GM18505 (cell line): ENCODE measurements around the gene GRIPAP1.
A peak's percentile ranks its signal among the peaks of the same experiment; 100 is the strongest.
"Not testable (repeated sequence)": the region's sequence is repeated elsewhere in the genome, so short reads cannot be mapped to it uniquely, and the experiment has no call there.

Experiments used
- ATAC-seq: cut with Tn5 transposase; IDR thresholded peaks from one replicate; pipeline ENCODE4 v1.9.1; 2021; ENCODE audit not compliant: unreplicated experiment
- POLR2A ChIP-seq: IDR thresholded peaks from 4 replicates; pipeline ENCODE4 v1.6.1; 2011; ENCODE audit warnings: borderline replicate concordance; ENCODE audit not compliant: insufficient read depth, insufficient read length; ENCODE audit errors: extremely low read depth

The GRIPAP1 gene

DNA sequence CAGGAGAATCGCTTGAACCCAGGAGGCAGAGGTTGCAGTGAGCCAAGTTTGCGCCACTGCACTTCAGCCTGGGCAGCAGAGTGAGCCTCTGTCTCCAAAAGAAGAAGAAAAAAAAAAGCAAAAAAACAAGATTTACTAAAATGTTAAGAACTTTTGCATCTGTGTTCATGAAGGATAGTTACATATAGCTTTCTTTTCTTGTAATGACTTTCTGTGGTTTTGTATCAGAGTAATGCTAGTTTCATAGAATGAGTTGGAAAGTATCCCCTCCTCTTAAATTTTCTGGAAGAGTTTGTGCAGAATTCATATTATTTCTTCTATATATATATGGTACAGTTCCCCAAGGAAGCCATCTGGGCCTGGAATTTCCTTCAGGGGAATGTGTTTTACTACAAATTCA is 17.0 kb upstream of the GRIPAP1 start:
- TF ChIP-seq POLR2A = no peak
- no peak for ATAC-seq

DNA sequence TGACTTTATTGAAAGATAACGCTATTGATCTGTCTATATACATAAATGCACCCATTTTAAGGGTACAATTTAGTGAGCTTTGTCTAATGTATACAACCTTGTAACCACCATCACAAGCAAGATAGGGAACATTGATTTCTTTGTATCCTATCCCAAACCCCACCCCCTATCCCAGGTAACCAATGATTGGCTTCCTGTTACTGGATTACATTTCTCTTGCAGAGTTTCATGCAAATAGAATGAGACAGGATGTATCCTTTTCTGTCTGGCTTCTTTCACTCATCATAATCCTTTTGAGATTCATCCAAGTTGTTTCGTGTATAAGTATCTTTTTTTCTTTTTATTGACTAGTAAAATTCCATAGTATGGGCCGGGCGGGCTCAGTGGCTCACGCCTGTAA is 1.6 kb upstream of the GRIPAP1 start:
- no peak for TF ChIP-seq POLR2A
- no peak for ATAC-seq

DNA sequence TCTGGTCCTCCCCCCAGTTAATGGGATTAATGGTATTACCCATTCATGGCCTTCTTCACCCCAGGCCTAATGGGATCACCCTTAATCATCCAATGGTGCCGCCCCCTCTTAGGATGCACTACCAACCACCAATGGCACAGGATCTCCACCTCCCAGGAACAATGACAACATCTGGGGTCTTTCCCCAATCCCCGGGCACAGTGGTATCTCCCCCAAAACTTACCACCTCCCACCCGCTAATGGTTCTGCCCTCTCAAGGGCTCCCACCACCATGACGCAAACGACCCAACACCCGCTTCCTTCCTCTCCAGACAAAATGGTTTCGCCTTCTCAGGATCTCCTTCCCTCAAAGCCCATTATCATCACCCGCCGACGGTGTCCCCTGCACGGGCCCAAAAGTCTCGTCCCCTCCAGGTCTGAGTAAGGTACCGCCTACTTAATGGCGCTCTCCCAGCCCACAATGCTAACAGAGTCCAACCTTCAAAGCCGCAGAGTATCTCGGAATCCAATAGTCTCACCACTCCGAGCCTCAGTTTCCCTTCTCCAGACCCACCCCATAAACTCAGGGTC is 458 bp downstream of the GRIPAP1 start:
- TF ChIP-seq POLR2A = no peak
- peak; percentile 25 for ATAC-seq

DNA sequence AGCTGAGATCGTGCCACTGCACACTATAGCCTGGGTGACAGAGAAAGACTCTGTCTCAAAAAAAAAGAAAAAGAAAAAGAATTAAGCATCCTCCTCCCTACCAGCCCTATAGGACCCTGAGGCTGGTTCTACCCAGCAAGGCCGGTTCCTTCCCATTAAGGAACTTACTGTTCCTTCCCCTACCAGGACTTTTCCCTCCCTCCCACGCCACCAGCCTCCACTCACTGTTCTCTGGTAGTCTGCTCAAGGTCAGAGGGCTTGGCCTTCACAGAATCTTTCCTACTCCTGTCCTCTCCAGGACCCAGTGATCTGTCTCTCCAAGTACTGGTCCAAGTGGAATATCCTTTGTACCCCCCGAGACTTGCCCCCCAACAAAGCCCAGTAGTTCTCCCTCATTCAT is 1.4 kb downstream of the GRIPAP1 start:
- no peak for TF ChIP-seq POLR2A
- ATAC-seq = no peak

DNA sequence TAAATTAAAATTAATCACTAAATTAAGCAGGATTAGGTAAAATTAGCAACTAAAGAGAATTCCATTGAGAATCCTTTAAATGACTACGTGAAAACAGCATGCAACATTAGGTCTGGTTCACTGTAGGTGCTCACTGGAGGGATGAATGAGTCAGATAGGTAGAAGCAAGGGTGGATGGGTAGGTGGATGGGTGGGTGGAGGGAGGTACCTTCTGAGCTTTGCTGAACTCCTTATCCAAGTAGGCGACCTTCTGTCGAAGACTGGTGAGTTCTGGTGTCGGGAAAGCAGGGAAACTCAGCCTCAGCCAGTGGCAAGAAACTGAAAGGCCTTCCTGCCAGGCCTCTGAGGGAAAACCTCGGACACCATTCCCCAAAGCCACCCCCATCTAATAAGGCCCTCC is 3.0 kb downstream of the GRIPAP1 start:
- TF ChIP-seq POLR2A = no peak
- ATAC-seq = no peak

DNA sequence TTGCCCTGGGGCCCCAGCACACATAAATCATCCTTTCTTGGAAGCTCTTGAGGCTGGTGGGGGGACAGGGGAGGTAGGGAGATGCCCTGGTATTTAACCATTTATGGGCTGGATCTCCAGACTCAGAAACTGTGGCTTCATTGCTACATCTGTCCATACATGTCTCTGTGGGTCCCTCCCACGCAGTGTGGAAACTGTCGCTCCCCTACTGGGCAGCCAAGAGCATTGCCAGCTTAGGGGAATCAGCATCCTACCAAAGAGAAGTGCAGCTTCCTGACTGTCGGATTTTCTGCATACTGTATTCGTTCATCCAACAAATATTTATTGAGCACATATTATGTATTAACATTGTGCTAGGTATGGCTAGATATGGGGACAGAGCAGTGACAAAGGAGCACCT is 3.7 kb downstream of the GRIPAP1 start:
- no peak for TF ChIP-seq POLR2A
- ATAC-seq = no peak

DNA sequence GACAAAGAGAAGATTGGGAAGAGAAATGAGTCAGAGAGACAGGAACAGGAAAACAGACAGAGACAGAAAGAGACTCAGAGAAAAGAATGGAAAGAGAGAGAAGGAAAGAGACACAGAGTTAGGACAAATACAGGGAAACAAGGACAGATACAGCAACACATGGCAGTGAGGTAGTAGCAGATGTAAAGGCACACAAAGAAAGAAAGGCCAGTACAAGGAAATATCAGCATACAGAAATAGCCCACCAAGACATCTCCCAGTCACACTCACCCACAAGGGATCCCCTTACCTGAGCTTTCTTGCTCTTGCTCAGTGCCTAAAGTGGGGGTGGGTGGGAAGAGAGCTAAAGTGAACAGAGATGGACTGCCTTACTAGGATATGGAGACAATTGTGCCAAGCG is 4.2 kb downstream of the GRIPAP1 start:
- no peak for TF ChIP-seq POLR2A
- ATAC-seq = no peak

DNA sequence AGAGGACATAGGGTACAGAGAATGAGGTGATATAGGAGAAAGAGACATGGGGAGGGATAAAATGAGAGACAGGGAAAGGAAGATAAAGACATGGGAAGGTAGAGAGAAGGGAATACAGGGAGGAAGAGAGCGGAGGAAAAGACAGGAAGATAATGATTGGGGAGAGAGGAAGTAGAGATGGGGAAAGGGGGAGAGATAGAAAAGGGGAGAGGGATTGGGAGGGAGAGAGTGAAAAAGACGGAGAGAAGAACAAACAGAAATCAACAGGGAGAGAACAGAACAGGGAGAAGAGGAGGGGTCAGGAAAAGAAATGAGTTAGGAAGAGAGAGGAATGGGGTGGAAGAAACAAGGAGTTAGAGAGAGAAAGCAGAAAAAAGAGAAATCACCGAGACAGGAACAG is 4.6 kb downstream of the GRIPAP1 start:
- TF ChIP-seq POLR2A = no peak
- no peak for ATAC-seq

DNA sequence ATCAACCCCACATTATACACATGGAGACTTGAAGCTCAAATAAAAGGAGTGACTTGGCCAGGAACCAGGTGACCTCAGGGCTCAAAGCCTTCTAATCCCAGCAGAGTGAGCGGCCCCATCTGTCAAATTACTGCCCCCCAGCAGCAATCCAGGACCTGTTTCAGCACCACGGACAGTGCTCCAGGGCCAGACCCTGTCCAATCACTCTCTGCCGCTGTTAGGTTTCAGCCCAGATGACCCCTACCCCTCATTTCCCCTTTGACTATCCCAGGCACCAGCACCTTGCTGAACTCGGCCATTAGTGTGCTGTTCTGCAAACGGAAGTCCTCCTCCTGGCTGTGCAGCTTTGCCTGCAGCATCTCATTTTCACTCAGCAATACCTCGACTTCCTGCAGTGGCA is 5.1 kb downstream of the GRIPAP1 start:
- ATAC-seq = no peak
- no peak for TF ChIP-seq POLR2A

DNA sequence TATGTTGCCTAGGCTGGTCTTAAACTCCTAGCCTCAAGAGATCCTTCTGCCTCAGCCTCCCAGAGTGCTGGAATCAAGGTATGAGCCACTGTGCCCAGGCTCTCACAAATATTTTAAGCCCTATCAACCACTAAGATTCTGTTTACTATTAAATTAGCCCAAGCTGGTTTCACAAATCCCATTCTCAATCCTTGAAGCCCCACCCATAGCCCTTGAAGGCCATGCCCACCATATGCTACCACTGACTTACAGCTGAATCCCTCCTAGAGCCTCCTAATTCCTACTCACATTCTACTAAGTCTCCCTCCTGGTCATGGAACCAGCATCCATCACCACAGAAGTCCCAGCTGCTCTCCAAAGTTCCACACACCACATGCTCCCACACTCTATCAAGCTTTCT is 9.7 kb downstream of the GRIPAP1 start:
- ATAC-seq = no peak
- TF ChIP-seq POLR2A = no peak

DNA sequence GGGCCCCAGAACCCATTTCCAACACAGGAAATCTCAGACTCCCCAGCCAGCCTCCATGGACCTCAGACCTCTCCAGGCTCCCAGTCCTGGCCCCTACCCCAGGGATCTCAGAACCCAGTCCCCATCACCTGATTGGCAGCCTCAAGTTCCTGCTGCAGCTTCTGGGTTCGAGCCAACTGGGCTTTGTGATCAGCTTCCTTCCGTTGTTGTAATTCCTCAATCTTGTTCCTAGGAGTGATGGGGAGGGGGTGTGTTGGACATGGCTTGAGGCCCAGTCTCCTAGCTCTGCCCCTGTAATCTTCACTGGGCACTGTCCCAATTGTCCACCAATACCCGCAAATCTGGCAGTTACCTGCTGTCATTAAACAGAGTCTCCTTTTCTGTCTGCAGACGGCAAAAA is 12.6 kb downstream of the GRIPAP1 start:
- TF ChIP-seq POLR2A = no peak
- ATAC-seq = no peak

DNA sequence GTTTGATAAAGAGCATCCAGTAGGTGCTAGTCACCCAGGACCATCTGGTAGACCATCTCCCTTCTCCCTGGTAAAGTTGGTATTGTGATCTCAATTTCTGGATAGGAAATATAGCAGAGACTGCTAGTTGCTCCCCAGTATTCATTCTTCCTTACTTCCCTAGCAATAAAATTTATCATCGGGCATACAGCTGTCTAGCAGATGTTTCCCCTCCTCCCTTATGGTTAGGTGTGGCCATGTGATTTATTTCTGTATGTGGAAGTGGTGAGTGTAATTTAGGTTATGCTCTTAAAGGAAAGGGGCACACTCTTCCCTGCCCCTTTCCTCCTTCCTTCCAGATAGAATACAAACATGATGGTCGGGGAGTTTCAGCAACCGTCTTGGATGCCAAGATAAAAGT is 18.2 kb downstream of the GRIPAP1 start:
- TF ChIP-seq POLR2A = no peak

DNA sequence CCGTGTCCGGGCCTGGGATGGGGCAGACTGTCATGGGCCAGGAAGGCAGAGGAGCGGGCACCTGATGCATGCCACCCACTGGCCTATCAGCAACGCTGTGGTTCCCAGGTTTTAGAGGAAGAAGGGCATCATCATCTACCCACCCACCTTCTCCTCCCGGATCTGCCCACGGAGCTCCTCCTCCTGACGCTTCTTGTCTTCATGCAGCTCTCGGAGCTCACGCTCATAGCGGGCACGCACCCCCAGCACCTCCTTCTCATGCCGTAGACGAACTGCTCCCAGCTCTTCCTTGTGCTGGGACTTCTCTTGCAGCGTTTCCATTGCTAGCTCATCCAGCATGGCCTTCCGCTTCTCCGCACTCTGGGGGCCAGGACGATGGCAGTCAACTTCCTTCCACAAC is 19.0 kb downstream of the GRIPAP1 start:
- no peak for TF ChIP-seq POLR2A
- no peak for ATAC-seq

More for the DNA sequence above, 18.2 kb downstream of the GRIPAP1 start:
- ATAC-seq = no peak

DNA sequence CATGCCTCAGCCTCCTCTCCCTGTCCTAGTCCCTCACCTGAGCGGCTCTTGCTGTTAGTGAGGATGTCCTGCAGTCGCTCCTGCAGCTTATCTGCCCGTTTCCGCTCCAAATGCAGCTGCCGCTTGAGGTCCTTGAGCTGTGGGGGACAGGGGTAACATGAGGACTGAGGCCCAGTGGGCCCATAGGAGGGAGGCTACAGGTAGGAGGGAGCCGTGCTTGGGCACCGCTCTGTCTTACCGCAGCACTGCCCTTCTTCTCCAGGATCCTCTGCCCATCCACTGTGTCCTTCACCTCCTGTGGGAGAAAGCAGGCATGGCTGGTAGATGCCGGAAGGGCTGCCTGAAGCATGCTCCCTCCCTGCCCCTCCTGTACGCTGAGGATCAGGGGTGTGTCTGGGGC is 20.9 kb downstream of the GRIPAP1 start:
- ATAC-seq = no peak
- TF ChIP-seq POLR2A = no peak

DNA sequence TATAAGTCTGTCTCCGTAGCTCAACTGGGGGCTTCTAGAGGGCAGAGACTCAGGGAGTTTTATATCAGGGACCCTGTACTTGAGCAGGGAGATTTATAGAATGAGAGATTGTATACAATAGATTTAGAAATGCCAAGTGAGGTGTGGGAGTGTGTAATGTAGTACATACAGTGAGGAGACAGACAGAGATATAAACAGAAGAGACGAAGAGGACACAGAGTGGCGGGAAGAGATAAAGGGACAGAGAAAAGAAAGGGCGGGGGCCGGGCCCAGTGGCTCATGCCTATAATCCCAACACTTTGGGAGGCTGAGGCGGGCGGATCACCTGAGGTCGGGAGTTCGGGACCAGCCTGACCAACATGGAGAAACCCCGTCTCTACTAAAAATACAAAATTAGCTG is 21.7 kb downstream of the GRIPAP1 start:
- ATAC-seq = not testable (repeated sequence)
